ENCODE measurements around the gene PTPN14.

PTPN14 gene

GRCh38 chr1:214326406-214326805 lies 225.0 kb downstream of the PTPN14 start:
- no peak for DNase-seq

- DNase-seq, result no peak
Observed at GRCh38 chr1:214324896-214325800, 226.3 kb downstream of the PTPN14 start.

DNA sequence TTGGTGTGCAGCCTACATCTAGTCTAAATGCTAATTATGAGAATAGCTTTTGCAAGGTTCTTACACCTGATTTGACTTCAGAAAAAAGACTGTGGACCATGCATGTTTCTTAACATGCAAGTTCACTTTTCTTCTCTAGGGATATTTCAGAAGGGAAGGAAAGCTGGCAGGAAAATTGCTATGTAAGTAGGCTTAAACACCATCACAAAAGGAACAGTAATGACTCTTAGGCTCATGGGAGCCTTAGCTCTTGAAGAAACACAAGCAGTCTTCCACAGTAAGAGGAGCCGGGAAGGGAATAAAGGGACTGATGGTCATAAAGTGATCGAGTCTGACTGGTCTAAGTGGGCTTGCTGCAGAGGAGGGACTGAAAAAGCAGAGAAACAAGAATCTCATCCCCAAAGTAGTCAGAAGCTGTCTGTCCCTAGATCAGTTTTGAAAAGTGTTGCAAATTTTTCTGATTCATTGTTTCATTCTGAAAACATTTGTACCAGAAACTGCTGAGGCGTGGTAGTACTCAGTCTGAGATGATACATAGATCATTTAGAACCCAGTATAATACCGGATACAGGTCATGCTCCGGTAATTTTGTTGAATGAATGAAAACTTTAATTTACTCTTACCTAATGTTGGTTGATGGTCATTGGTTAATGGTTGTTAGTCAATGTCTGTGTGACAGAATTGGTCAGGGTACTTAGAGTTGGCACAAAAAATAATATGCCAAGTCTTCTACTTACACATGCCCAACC lies 229.5 kb downstream of the PTPN14 start:
- DNase-seq, result no peak

GRCh38 chr1:214319938-214320337 lies 231.5 kb downstream of the PTPN14 start:
- no peak for DNase-seq

GRCh38 chr1:214318956-214319736 lies 232.3 kb downstream of the PTPN14 start:
- no peak for DNase-seq

DNA sequence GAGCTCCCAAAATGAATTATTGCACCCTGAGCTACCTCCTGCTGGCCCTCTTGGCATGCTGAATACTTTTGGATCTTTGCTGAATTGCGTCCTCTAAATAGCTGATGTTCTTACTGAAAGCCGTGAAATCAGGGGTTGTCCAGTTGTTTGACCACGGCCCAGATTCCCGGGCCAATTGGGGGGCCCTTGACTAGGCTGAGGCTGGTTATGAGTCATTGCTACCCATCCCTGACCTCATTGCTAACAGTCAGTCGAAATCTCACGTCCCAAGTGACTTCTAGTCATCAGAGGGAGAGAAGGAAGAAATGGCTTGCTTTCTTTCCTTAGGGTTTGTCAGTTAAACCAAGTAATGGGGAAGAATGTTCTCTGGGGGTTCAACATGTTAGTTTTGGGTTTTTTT lies 233.0 kb downstream of the PTPN14 start:
- no peak for DNase-seq

DNA sequence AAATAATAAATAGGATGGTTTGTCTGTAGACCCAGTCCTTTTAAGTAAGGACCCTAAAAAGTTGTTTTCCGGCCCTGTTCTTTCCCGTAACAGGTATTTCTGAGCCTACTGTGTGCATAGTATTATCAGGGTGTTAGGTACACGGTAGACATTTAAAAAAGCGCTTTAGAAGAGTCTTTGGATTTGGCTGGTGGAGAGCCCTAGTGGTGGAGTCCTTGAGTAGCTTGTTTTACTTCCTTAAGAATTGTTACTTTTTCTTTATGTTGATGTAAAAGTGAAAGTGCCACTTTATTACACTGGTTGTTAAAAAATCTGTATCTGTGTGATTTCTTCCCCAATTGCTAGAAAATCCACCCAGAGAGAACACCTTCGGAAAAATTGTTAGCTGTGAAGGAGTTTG lies 233.7 kb downstream of the PTPN14 start:
- no peak for DNase-seq

GRCh38 chr1:214317300-214317699 lies 234.1 kb downstream of the PTPN14 start:
- no peak for DNase-seq

DNA sequence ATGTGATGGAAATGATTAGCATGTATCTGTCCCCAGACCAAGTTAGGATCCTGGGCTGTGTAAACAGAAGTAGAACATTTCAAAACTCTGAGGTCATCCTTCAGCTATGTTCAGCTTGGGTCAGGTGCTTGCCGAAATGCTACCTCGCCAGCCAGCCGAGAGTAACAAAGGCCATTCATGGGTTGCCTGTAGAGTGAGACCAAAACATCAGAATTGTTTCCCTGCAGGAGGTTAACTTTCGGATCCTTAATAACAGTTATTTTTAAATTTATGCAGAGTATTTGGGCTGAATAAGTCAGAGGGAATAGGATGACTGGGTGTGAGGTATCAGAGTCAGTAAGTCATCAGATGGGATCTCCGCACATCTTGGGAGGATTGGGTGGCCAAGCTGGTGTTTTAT lies 234.8 kb downstream of the PTPN14 start:
- DNase-seq, result no peak

DNA sequence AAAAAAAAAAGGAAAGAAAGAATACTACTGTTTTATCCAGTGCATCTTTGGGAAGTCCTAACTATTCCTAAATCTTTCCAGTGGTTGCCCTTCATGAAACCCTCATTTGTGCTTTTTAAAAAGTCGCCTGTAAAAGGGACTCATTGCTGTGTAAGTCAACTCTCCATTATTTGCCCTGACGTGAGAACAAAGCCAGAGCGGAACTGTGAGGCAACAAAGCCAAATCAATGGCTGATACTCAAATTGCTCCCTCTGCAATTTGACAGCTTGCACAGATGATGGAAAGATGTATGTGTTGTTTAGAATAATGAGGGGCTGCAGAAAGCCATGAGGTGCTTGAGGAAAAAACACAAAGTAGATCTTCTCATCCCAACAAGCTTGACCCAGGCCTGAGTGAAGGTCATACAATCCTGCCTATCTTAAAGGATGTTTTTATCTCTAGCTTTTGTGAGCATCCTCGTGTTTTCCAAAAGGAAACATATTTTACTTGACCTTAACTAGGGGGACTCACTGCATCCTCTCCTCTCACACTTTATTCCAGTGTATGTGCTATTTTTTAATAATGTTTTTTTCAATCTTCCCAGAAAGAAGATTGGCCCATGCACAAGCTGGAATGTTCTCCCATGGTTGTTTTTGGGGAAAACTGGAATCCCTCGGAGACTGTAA lies 237.1 kb downstream of the PTPN14 start:
- no peak for DNase-seq

DNA sequence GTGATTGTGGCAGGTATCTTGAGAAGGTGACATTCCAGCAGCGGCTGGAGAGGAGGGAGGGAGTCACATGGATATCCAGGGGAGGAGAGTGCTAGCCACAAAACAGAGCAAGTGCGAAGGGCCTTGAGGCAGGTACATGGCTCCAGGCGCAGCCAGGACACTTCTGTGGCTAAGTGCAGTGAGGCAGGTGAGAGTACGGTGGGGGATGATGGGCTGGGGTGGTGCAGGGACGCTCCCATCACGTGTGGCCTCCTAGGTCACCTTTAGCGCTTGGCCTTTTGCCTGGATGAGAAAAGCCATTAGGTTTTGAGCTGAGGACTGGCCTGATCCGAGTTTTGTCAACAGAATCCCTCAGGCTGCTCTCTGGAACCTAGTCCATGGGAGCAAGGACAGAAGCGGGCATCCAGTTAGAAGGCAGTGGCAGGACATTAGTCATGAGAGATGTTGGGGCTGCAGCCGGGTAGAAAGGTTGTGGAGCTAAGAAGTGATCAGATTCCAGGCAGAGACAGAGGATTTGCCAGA lies 238.8 kb downstream of the PTPN14 start:
- DNase-seq, result no peak

DNA sequence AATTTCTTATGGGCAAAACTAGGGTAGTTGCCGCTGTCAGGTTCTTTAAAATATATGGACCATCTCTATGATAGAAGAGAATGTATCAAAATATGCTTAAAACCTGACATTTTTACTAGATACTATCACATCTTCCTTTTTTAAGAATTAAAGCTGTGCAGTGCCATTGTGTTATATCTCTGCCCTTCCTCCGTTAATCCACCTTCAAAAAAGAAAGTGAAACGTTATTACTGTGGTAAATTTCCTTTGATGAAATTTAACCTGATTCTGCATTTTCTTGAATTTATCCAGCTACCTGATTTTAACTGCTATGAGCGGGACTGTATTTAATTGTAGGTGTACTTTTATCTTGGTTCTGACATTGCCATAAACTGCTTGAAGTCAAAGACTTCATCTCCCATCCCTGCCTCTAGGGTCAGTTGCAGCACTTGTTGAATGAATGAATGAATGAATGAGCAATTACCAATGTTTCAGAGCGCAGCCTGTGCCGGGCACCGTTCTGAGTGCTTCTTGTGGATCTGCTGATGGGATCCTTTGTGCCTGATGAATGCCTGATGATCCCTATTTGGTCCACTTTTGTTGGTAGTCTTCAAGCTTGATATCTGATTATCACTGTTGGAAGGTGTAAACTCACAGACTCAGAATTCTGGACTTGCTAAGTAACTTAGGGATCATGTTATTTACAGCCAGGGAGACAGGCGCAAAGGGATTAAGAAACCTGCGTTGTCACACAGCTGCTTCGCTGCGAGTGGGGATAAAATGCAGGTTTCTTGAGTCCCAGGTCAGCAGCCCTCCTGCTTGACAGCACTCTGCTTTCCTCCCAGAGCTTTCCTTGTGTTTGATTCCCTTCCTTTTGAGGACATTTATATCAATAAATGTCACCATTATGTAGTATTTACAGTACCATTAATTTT lies 240.4 kb downstream of the PTPN14 start:
- DNase-seq, result no peak

- no peak for DNase-seq
Observed at GRCh38 chr1:214310010-214310409, 241.4 kb downstream of the PTPN14 start.

- DNase-seq, result no peak
Observed at GRCh38 chr1:214306269-214306668, 245.1 kb downstream of the PTPN14 start.

DNA sequence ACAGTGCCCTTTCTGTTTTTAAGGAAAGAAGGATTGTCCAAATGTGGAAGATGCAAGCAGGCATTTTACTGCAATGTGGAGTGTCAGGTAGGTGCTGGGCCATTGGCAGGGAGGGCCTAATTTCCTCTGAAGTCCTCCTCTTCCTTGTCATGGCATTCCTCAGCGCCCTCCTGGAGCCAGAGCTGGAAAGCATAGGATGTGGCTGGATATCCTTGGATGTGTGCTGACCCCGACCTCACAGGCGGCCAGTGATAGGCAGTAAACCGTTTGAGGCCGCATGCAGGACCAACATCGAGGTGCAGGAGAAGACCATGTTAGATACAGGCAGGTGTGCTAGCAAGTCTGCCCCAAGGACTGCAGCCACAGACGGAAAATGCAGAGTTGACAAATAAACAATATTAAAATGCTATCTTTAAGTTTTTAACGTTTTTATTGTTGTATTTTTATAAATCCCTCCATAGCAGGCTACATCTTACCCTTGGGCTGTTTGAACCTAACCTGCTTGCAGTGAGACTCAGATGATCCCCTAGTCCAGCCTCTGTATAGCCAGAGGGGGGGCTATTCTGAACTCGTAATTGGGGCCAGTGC lies 246.1 kb downstream of the PTPN14 start:
- no peak for DNase-seq

DNA sequence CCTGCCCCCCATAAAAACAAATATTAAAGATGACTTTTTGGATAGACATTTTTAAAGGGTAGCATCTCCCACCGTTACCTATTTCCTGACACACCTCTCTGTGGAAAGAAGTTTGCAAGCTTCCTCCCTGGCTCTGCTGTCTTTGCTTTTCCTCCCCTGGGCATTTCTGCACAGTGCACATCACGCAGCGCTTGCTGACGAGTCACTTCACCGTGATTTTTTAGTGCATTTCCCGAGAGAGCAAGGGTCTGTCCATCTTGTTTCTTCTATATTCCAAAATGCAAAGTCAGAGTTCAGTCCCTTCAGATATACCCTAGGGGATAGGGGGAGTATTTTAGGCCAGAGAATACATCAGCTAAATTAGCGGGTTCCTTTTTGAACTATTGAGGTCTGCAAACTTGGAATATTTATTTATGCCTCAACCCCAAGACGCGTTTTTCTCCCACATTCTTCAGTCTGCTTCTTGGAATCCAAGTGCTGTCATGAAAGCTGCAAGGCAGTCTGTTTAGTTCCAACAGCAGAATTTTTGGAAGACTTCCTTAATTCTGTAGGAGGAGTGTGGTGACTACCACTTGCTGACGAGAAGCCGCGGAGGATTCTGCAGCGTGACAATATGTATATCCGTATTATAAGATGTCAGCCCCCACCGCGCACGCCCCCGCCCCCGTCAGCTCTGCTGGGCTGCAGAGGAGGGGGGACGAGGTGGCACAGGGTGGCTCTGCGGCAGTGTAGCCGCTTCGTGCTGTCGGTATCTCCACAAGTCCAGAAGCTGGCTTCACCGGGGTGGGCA lies 248.1 kb downstream of the PTPN14 start:
- DNase-seq, result no peak

- DNase-seq, result no peak
Observed at GRCh38 chr1:214301526-214301925, 249.9 kb downstream of the PTPN14 start.

DNA sequence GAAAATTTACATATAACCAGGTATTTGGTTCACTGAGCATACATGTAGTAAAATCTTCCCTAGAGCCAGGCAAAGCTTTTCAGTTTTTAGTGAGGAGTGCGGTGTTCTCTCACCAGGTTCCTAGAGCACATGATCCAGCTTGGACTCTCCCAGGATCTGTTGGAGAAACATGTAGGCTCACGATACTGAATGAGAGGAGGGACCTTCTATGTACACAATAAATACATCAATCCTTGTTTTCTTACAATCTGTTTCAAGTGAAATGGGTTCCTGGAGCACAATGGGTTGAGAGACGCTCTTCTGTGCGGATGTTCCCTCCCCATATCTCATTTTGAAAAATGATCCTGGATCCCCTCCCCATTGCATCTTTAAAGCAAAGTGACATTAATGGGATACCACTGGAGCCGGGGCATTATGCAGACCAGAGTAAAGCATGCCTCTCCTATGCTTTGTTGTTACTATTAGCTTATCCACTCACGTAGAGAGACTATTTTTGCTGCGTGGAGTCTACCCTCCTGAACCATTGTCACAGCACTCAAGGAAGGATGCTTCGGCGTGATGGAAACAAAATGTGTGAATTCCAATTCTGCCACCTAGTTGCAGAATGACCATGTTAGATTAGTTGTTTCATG lies 251.1 kb downstream of the PTPN14 start:
- no peak for DNase-seq
